ENCODE measurements around the gene ZNF598.

DNA sequence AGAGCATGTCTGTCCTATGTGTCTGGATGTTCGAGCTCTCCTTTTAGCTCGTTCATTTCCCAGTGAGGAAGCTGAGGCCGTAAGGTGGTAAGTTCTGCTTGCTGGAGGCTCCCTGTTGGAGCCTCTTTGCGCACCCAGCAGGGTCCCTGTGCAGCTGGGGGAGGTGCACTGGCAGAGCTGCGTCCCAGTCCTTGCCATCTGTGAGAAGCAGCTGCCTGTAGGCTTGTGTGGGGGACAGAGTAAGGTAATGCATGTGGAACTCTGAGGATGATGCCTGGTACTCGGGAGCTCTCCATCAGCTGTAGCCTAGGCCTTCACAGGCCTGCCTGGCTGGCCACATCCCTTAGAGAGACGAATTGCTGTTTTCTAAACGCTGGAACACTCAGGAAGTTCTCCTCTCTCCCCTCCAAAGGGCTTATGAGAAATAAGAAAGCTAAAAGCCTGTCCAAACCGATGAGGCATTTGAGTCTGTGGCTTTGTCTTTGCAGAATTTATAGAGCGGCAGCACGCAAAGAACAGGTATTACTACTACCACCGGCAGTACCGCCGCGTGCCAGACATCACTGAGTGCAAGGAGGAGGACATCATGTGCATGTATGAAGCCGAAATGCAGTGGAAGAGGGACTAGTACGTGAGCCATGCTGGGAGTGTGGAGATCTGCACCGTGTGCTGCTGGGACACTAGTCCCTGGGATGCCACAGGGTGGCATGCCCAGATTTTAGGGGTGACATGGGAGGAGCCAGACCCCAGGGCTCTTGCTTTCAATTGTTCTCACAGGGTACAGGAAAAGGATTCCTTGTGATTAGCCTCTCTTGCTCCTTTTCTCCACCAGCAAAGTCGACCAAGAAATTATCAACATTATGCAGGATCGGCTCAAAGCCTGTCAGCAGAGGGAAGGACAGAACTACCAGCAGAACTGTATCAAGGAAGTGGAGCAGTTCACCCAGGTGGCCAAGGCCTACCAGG lies 48.7 kb downstream of the ZNF598 start:
- peak; percentile 91 for TF ChIP-seq POLR2A (IDR thresholded peaks at IDR 0.05; ENCODE audit: low read depth, low read length)
- TF ChIP-seq TAF1 (IDR thresholded peaks at IDR 0.05; ENCODE audit: borderline replicate concordance, low read depth, low read length), result no peak
